Cardiac muscle cell (in vitro differentiated cells and primary cell): ENCODE measurements around the gene FBLN1. TPM values are rescaled to one million over a fixed set of nuclear protein-coding genes. Genes with fewer than 3 reads are reported as not detected.
A peak's percentile ranks its signal among the peaks of the same experiment; 100 is the strongest.

ENCODE experiments used
- DNase-seq, 2 donors: peaks; one replicate each; pipeline versions ENCODE4 v3.0.0 to v3.0.0-alpha.2; 2010 to 2017; ENCODE audit warnings: low read depth in 1 of 2, low spot score in 1 of 2
- H3K27ac ChIP-seq: fragments of 200-600 bp; sonication (generic); 2 replicates; pipeline ENCODE4 v1.5.1; 2016
- H3K27me3 ChIP-seq: fragments of 200-600 bp; sonication (generic); 2 replicates; pipeline ENCODE4 v1.6.0; 2016; ENCODE audit warnings: control low read depth
- H3K36me3 ChIP-seq: fragments of 200-600 bp; sonication (generic); 2 replicates; pipeline ENCODE4 v1.5.1; 2016; ENCODE audit warnings: control low read depth
- H3K4me1 ChIP-seq: fragments of 200-600 bp; sonication (generic); 2 replicates; pipeline ENCODE4 v1.8.1; 2017; ENCODE audit warnings: low read depth, mild to moderate bottlenecking, mixed run types
- H3K4me3 ChIP-seq: fragments of 200-600 bp; sonication (generic); 2 replicates; pipeline ENCODE4 v1.5.1; 2016; ENCODE audit warnings: mild to moderate bottlenecking
- H3K9me3 ChIP-seq: fragments of 200-600 bp; sonication (generic); 2 replicates; pipeline ENCODE4 v1.5.1; 2017; ENCODE audit warnings: low read depth, mild to moderate bottlenecking, control low read depth
- polyA plus RNA-seq: library from polyadenylated mRNA; unstranded; fragments of >200 nt; fragmentation: Nextera tagmentation; extraction: Ambion mirVana; gene quantifications from 2 replicates; pipeline ENCODE4 v1.2.1, GENCODE V29; 2016
- total RNA-seq: library from RNA; depleted of rRNA; stranded (reverse); fragments of >200 nt; gene quantifications from 2 replicates; pipeline ENCODE4 v1.2.3, GENCODE V29; 2016
- TF ChIP-seq, protein P1 (sequence below): IDR thresholded peaks from 2 replicates; pipeline ENCODE4 v1.5.1; 2012; ENCODE audit warnings: low read depth, mild to moderate bottlenecking, low read length

Gene FBLN1, protein sequence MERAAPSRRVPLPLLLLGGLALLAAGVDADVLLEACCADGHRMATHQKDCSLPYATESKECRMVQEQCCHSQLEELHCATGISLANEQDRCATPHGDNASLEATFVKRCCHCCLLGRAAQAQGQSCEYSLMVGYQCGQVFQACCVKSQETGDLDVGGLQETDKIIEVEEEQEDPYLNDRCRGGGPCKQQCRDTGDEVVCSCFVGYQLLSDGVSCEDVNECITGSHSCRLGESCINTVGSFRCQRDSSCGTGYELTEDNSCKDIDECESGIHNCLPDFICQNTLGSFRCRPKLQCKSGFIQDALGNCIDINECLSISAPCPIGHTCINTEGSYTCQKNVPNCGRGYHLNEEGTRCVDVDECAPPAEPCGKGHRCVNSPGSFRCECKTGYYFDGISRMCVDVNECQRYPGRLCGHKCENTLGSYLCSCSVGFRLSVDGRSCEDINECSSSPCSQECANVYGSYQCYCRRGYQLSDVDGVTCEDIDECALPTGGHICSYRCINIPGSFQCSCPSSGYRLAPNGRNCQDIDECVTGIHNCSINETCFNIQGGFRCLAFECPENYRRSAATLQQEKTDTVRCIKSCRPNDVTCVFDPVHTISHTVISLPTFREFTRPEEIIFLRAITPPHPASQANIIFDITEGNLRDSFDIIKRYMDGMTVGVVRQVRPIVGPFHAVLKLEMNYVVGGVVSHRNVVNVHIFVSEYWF
- total RNA-seq (24.2 and 53.8 TPM in 2 replicates), polyA plus RNA-seq (55.7 and 116 TPM in 2 replicates)

DNA sequence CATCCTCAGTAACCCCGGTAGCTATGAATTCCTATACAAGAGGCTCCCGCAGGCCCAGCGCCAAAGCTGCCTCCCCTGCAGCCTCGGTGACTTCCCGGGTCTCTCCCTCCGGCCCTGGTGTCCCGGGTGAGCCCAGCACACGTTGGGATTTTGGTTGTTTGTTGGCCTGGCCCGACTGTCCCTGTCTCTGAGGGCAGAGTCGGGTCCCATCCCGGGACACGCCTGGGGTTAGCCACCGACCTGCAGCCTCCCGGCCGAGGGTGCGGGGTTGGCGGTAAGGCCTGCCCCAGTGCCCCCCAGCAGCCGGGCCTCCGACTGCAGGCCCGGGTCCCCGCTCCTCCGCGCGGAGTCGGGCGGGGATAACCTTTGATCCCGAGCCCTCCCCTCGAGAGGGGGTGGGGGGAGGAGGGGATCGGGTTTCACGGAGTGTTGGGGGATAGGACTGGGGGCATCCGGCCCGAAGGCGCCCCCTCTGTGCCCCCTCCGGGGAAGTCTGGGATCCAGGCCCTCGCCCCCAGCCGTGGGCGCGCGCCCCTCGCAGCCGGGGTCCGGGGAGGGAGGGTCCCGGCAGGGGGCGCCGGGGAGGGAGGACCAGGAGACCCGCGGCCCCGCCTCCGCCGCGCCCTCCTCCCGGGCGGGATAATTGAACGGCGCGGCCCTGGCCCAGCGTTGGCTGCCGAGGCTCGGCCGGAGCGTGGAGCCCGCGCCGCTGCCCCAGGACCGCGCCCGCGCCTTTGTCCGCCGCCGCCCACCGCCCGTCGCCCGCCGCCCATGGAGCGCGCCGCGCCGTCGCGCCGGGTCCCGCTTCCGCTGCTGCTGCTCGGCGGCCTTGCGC is at the start of gene FBLN1:
TSS of gene FBLN1 (plus strand) at position 669 of the 835 bp plus-strand sequence. CDS start at position 772, 103 bp downstream.
- H3K27me3 ChIP-seq: no peaks in the 10 kb centered on the region
- H3K4me1 ChIP-seq: peaks cover 27% of the 10 kb centered on the region
- no peaks in the 10 kb centered on the region for H3K9me3 ChIP-seq
- DNase-seq: peak; percentile 55 to 91
- peak within 1 kb of the TSS; percentile 55 for H3K4me3 ChIP-seq
- no peak within 1 kb of the TSS for H3K27ac ChIP-seq
- no peaks in the 10 kb centered on the region for H3K36me3 ChIP-seq
- TF ChIP-seq, protein P1, sequence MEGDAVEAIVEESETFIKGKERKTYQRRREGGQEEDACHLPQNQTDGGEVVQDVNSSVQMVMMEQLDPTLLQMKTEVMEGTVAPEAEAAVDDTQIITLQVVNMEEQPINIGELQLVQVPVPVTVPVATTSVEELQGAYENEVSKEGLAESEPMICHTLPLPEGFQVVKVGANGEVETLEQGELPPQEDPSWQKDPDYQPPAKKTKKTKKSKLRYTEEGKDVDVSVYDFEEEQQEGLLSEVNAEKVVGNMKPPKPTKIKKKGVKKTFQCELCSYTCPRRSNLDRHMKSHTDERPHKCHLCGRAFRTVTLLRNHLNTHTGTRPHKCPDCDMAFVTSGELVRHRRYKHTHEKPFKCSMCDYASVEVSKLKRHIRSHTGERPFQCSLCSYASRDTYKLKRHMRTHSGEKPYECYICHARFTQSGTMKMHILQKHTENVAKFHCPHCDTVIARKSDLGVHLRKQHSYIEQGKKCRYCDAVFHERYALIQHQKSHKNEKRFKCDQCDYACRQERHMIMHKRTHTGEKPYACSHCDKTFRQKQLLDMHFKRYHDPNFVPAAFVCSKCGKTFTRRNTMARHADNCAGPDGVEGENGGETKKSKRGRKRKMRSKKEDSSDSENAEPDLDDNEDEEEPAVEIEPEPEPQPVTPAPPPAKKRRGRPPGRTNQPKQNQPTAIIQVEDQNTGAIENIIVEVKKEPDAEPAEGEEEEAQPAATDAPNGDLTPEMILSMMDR: peak; percentile 17

DNA sequence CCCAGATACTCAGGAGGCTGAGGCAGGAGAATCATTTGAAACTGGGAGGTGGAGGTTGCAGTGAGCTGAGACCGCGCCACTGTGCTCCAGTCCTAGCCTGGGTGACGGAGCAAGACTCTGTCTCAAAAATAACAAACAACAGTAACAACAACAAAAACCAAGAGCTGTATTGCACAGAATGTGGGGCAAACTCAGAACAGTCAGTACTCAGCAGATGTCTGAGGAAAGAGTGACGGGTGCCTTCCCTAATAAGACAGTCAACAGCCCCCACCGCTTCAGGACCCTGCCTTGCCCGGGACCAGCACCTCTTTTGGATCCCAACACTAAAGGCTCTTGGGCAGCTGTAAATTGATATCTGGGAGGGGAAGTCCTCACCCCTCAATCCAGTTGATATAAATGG is 48.9 kb upstream of the FBLN1 start:
- DNase-seq: no peak
- TF ChIP-seq, protein P1: no peak
- H3K27ac ChIP-seq: no peak overlapping the region
- H3K4me1 ChIP-seq: peaks cover 17% of the 10 kb centered on the region
- no peak overlapping the region for H3K4me3 ChIP-seq
- no peaks in the 10 kb centered on the region for H3K27me3 ChIP-seq
- no peaks in the 10 kb centered on the region for H3K9me3 ChIP-seq
- H3K36me3 ChIP-seq: no peaks in the 10 kb centered on the region

DNA sequence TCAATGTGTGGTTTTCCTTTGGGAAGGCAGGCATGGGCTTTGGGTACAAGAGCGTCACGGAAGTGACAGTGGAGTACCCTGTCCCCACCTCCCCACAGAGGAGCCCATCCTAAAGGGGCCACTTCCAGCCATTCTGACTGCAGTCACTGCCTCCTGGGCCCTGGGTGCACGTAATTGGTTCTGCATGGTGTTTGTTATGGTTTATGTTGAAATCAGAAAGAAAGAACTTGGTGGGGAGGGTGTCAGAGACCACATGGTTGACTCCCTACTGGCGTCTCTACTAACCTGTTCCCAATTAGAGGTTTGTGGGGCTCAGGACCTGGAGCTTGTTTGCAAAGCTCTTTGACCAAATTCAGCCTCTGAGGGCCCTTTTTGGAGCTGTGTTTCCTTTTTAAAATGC is 48.4 kb upstream of the FBLN1 start:
- Histone ChIP-seq H3K9me3 (no peaks in the 10 kb centered on the region), H3K27ac (no peak overlapping the region), H3K36me3 (no peaks in the 10 kb centered on the region), H3K27me3 (no peaks in the 10 kb centered on the region), H3K4me3 (no peak overlapping the region), H3K4me1 (peaks cover 17% of the 10 kb centered on the region)
- peak in 1 of 2 donors; percentile 14 for DNase-seq
- TF ChIP-seq, protein P1: no peak

DNA sequence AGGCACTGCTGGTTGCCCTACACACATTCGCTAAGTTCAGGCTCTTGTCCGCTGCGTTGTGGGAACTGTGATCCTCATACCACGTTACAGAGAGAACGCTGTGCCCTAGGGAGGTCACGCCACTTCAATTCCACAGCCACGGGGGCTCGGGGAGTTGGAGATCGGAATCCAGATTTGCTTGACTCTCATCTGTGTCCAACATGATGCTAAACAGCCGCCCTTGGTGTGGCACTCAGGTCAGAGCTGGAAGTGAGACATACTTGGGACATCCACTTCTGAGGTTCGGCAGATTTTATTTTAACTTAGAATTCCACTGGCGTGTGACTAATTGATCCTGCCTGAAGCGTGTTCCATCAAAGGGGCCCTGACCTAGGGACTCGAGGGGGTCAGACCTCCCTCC is 47.5 kb upstream of the FBLN1 start:
- TF ChIP-seq, protein P1: no peak
- peak in 1 of 2 donors; percentile 51 for DNase-seq
- Histone ChIP-seq H3K9me3 (no peaks in the 10 kb centered on the region), H3K4me3 (no peak overlapping the region), H3K36me3 (no peaks in the 10 kb centered on the region), H3K4me1 (peaks cover 17% of the 10 kb centered on the region), H3K27me3 (no peaks in the 10 kb centered on the region), H3K27ac (no peak overlapping the region)

DNA sequence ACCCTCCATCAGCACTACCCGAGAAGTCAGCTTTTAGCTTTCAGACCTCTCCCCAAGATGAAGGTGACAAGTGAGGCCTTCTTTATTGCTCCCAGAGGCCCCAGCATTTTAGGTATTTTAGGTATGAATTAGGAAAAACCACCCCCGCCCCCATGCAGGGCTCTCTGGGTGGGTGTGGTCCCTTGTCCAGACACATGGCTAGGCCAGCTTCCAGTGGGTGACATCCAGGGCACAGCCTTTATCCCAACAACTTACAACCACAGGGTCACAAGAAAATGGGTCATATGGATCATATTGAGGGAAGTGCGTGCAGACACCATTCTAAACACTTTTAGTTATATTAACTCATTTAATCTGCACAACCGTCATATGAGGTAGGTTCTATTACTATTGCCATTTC is 47.1 kb upstream of the FBLN1 start:
- Histone ChIP-seq H3K9me3 (no peaks in the 10 kb centered on the region), H3K36me3 (no peaks in the 10 kb centered on the region), H3K4me1 (peaks cover 17% of the 10 kb centered on the region), H3K27me3 (no peaks in the 10 kb centered on the region), H3K27ac (no peak overlapping the region), H3K4me3 (no peak overlapping the region)
- DNase-seq: no peak
- TF ChIP-seq, protein P1: no peak
